ENCODE data around the gene CRYZL1.
"Not testable (repeated sequence)": the region's sequence is repeated elsewhere in the genome, so short reads cannot be mapped to it uniquely, and the experiment has no call there.

Gene CRYZL1

DNA sequence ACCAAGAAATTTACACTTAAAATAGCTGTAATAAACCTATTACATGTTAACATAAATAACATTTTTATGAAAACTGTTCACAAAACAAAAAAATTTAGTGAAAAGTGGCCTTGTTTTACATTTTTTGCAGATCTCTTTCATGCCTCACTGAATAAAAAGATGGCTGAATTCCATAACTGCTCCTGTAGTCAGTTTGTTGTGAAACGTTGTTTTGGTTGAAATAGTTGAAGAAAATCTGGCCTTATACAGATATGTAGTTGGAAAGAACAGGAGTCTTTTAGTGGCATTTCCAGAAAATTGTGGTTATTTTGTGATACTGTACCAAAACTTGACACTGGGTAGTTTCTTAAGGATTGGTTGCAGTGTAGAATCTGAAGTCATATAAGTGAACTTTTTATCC is 18.9 kb upstream of the CRYZL1 start:
- no peak for DNase-seq

- no peak for DNase-seq
Observed at GRCh38 chr21:33659568-33659949, 18.0 kb upstream of the CRYZL1 start.

DNA sequence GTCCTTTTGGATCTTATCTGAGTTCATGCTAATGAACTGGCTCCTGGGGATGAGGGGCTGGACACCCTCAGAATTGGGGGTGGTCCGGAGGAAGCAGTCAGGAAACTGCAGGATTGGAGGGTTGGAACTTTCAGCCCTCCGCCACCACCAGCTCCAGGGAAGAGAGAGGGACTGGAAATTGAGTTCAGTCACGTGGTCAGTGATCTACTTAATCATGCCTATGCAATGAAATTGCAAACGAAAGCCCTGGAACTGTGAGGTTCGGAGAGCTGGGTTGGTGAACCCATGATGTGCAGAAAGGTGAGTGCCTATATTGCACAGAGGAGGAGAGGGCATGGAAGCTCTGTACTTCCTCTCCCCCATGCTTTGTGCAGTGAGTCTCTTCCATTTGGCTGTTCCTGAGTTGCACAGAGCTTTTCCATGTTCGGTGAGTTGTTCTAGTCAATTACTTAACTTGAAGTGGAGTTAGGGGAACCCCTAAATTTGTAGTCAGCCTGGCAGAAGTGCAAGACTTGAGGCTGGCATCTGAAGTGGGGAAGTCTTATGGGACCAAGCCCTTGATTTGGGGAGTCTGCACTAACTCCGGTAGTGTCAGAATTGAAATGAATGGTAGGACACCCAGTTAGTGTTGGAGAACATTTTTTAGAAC is 17.5 kb upstream of the CRYZL1 start:
- peak; percentile 26 for DNase-seq

DNA sequence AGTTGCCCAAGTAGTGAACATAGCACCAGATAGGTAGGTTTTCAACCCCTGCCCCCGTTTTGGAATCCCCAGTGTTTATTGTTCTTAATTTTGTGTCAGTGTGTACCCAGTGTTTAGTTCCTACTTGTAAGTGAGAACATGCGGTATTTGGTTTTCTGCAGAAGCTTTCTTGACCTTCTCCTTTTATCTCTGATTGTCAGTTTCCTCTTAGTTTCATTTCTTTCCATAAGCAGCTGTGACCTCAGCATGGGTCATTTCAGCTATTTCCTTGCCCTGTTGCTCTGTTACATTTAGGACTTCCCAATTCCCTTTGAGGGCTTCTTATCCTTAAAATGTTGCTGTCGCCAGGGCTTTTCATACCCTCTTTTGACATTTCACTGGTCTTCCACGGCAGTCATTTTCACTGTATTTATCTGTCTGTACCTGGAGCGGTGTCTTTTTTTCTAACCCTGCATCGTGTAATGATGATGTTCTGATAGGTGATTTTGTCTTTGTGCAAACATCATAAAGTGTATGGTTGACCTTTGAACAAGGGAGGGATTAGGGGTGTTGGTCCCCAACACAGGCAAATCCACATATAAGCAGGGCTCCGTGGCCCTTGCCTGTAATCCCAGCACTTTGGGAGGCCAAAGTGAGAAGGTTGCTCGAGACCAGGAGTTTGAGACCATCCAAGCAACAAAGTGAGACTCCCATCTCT is 15.7 kb upstream of the CRYZL1 start:
- DNase-seq, result peak; percentile 90

DNA sequence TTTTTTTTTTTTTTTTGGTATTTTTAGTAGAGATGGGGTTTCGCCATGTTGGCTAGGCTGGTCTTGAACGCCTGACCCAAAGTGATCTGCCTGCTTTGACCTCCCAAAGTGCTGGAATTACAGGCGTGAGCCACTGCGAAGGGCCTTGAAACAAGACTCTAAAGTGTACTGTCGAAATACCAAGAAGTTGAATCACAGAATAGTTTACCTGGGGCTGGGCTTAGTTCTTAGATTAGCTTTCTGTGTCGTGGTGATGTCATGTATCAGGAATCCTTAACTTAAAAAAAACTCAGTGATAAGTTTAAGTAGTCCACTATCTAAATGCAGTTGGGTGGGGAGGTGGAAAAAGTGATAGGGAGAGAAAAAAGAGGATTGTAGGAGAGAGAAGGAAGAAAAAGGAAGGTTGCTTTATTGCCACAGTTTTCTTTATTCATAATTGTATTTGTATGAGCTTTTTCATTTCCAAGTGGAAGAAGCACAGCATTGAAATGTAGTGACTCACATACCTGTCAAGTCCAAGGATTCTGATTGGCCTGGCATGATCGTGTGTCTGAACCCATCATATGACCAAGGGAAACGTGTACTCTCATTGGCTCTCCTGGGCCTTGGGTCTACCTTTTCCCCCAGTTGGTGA is 14.2 kb upstream of the CRYZL1 start:
- DNase-seq, result no peak

GRCh38 chr21:33654412-33654811 is 12.9 kb upstream of the CRYZL1 start:
- DNase-seq, result no peak

DNA sequence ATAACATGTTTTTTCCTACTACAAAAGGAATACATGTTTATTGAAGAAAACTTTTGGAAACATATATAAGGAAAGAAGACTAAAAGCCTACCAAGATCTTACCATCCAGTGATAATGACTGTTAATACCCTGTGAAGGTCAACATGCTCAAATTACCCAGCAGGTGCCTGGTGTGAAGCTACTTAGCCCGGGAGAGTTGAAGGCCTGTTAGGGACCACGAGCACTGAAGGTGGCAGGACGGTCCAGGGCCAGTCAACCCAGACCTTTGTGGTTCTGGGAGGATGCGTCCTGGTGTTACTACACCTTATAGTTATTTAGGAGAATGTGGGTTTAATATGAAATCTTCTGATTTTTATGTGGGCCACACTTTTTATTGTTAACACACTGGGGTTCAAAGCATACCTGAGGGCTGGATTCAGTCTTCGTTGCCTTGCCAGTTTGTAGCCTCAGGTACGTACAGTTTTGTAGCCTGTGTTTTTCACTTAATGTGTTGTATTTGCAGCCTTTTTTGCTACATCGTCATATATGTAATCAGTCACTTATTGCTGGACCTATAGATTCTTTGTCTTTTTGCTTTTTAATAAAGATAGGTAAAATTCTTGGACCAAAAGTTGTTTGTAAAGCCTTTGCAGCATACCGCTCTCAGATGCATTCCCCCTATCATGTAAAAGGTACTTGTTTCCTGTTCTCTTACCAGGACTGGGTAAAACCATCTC is 10.6 kb upstream of the CRYZL1 start:
- DNase-seq, result no peak

GRCh38 chr21:33650929-33651509 is 9.5 kb upstream of the CRYZL1 start:
- no peak for DNase-seq

- DNase-seq, result no peak
Observed at GRCh38 chr21:33650230-33650629, 8.7 kb upstream of the CRYZL1 start.

- no peak for DNase-seq
Observed at GRCh38 chr21:33648555-33648954, 7.0 kb upstream of the CRYZL1 start.

- no peak for DNase-seq
Observed at GRCh38 chr21:33647587-33647986, 6.0 kb upstream of the CRYZL1 start.

DNA sequence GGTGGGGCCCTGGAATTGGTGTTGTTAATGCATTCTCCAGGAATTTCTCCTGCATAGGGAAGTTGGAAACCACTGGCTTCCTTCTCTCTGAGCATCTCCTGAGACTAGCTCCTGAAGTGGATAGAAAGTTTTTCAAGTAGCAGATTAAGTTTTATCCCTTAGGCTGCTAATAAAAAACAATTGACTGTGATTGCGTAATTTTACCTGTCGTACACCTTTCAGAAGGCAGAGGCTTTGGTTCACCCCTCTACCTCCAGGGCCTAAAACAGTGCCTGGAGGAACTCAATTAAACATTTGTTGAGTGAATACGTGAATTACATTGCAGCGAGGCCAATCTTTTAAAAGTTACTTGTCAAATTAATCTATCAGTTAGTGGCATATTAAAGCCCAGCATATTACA is 4.2 kb upstream of the CRYZL1 start:
- no peak for DNase-seq

- peak; percentile 81 for DNase-seq
Observed at GRCh38 chr21:33644383-33645074, 3.0 kb upstream of the CRYZL1 start.

DNA sequence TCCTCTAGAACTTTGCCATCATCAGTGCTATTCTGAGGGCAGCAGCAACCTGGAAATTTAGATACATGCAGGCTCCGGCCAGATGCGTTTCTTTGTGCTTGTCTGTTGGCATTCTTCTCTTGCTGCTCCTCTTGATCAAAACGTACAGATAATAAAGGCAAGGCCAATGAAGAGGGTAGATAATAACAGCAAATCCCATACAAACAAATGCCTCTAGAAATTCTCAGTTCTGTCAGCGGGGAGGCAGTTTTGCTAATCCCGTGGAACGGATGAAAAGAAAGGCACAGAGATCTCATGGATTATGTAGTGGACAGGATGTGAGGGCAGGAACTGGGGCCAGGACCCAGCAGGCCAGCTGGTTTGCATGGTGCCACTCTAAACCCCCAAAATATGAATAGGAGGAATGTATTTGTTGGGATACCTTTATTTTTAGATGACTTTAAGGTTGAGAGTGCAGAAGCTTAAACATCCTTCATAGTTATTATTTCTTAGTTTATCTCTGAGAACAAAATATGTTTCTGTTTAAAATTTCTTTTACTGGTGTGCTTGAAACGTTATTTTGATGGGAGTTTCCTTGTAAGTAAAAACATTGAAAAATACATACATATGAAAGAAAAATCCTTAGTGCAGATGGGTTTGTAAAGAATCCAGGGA is 2.2 kb upstream of the CRYZL1 start:
- DNase-seq, result no peak

- peak; percentile 37 for DNase-seq
Observed at GRCh38 chr21:33642896-33643657, 1.5 kb upstream of the CRYZL1 start.

- DNase-seq, result peak; percentile 99
Observed at GRCh38 chr21:33642027-33642895, 720 bp upstream of the CRYZL1 start, which contains the start of gene ITSN1. ITSN1 (plus strand) TSS chr21:33642501; CDS start chr21:33718829, 76,328 bp downstream.

GRCh38 chr21:33640697-33641351 is 717 bp downstream of the CRYZL1 start:
- no peak for DNase-seq

- DNase-seq, result no peak
Observed at GRCh38 chr21:33634254-33634653, 7.3 kb downstream of the CRYZL1 start.

- not testable (repeated sequence) for DNase-seq
Observed at GRCh38 chr21:33626151-33626550, 15.4 kb downstream of the CRYZL1 start.

GRCh38 chr21:33622253-33622652 is 19.3 kb downstream of the CRYZL1 start:
- no peak for DNase-seq
